GM12878 (cell line): Measurements from ENCODE around the gene KCTD16. TPM values are rescaled to one million over a fixed set of nuclear protein-coding genes. Genes with fewer than 3 reads are reported as not detected.

Experiments
- ATAC-seq: fragments of 200-7000 bp; cut with Tn5 transposase; 3 replicates; pipeline ENCODE4 v1.9.1; 2020; ENCODE audit warnings: mild to moderate bottlenecking, moderate library complexity
- BruUV-seq: library from RNA; stranded (reverse); fragments of 400-500 nt; replicated peaks from 2 replicates; lab custom pipeline; 2021; lab: Mats Ljungman, UMichigan
- CTCF ChIA-PET: fragments of 300-600 bp; sonication (Branson Sonifier 250); formaldehyde crosslinking; extraction: SDS; loops from one replicate; lab custom pipeline; 2021; ENCODE audit warnings: inconsistent platforms; lab: Yijun Ruan, JAX
- POLR2A ChIA-PET: fragments of 350-600 bp; formaldehyde crosslinking; extraction: SDS; loops from one replicate; lab custom pipeline; 2021; ENCODE audit warnings: inconsistent platforms; lab: Charles Lee
- RAD21 ChIA-PET: fragments of 300-600 bp; sonication (Branson Sonifier 250); formaldehyde crosslinking; loops from one replicate; lab custom pipeline; 2023; ENCODE audit warnings: antibody characterized with exemption; ENCODE audit not compliant: unreplicated experiment; lab: Charles Lee
- SMC1A ChIA-PET: fragments of 300-600 bp; sonication (Branson Sonifier 250); formaldehyde crosslinking; loops from one replicate; lab custom pipeline; 2023; ENCODE audit not compliant: unreplicated experiment, uncharacterized antibody; lab: Charles Lee
- DNase-seq: peaks from one replicate; pipeline ENCODE4 v3.0.0-alpha.2; 2011; ENCODE audit warnings: low read depth, low spot score
- FAIRE-seq: peaks from 3 replicates; lab custom pipeline; 2011; peaks lifted over from hg19 to GRCh38; lab: Jason Lieb, UNC
- H2AFZ ChIP-seq: 2 replicates; pipeline ENCODE4 v1.6.0; 2011; ENCODE audit warnings: low read depth, low read length, control low read depth; ENCODE audit not compliant: control insufficient read depth
- H3K27ac ChIP-seq: 2 replicates; pipeline ENCODE4 v1.5.1; 2011; ENCODE audit warnings: control low read depth; ENCODE audit not compliant: control insufficient read depth, insufficient read depth
- H3K27me3 ChIP-seq, 2 experiments: replicated peaks in 1 of 2; 2 replicates each; pipeline versions ENCODE4 v1.6.0 to v1.6.1; 2011; ENCODE audit warnings: low read length in 1 of 2; ENCODE audit not compliant: control insufficient read depth in 2 of 2, insufficient read depth in 2 of 2
- H3K36me3 ChIP-seq, 2 experiments: 2 replicates each; pipeline ENCODE4 v1.5.1; 2011; ENCODE audit warnings: low read length in 1 of 2; ENCODE audit not compliant: control insufficient read depth in 2 of 2, insufficient read depth in 2 of 2
- H3K4me1 ChIP-seq: 2 replicates; pipeline ENCODE4 v1.6.1; 2011; ENCODE audit warnings: mild to moderate bottlenecking, low read length, moderate library complexity, mixed read lengths; ENCODE audit not compliant: control insufficient read depth, insufficient read depth
- H3K4me2 ChIP-seq: 2 replicates; pipeline ENCODE4 v1.6.0; 2011; ENCODE audit warnings: control low read depth; ENCODE audit not compliant: control insufficient read depth, insufficient read depth
- H3K4me3 ChIP-seq: fragments of 200-600 bp; sonication (generic); 2 replicates; pipeline ENCODE4 v1.5.1; 2016
- H3K79me2 ChIP-seq: 2 replicates; pipeline ENCODE4 v1.6.0; 2011; ENCODE audit warnings: low read length; ENCODE audit not compliant: control insufficient read depth, insufficient read depth
- H3K9ac ChIP-seq: 2 replicates; pipeline ENCODE4 v1.8.0; 2011; ENCODE audit warnings: low read length, control low read depth, mixed read lengths; ENCODE audit not compliant: control insufficient read depth, insufficient read depth
- H3K9me3 ChIP-seq: replicated peaks from 3 replicates; pipeline ENCODE4 v1.5.1; 2011; ENCODE audit warnings: mild to moderate bottlenecking, low read length; ENCODE audit not compliant: control insufficient read depth, insufficient read depth
- H4K20me1 ChIP-seq: 2 replicates; pipeline ENCODE4 v1.6.0; 2011; ENCODE audit not compliant: control insufficient read depth, insufficient read depth
- ETV6 ChIP-seq, 2 experiments: fragments of 450-650 bp in 1 of 2; IDR thresholded peaks in 1 of 2; conservative IDR thresholded peaks in 1 of 2; 2 replicates each; pipeline ENCODE4 v1.6.1; 2014; ENCODE audit warnings: antibody characterized with exemption in 1 of 2, borderline replicate concordance in 1 of 2, low read depth in 1 of 2, mild to moderate bottlenecking in 1 of 2, moderate library complexity in 1 of 2
- REST ChIP-seq: IDR thresholded peaks from 2 replicates; pipeline ENCODE4 v1.6.1; 2012; ENCODE audit warnings: mild to moderate bottlenecking, low read depth, low read length
- WRNIP1 ChIP-seq: IDR thresholded peaks from 2 replicates; pipeline ENCODE4 v1.6.1; 2011; ENCODE audit warnings: low read depth, low read length, improper control_type of control experiment, borderline replicate concordance
- YBX1 ChIP-seq: fragments of 450-650 bp; IDR thresholded peaks from 2 replicates; pipeline ENCODE4 v1.6.1; 2016; ENCODE audit warnings: antibody characterized with exemption
- WGBS: methylation state at CpG from one replicate; pipeline ENCODE4 v1.1.6; 2016; ENCODE audit warnings: low lambda C conversion rate; ENCODE audit not compliant: insufficient replicate concordance, insufficient coverage; ENCODE audit errors: missing lambda C conversion rate; 5-methylcytosine and 5-hydroxymethylcytosine counted together
- in situ Hi-C: fragments of 300-500 bp; cut with MboI; formaldehyde crosslinking; loops from 9 replicates; pipeline ENCODE4 v1.14.3; 2018; ENCODE audit warnings: mixed read lengths
- intact Hi-C: fragments of 100-400 bp; cut with micrococcal nuclease; formaldehyde crosslinking; loops from one replicate; pipeline ENCODE4 v1.14.2; 2022; ENCODE audit not compliant: unreplicated experiment
- polyA plus RNA-seq, 11 experiments: library from polyadenylated mRNA; depleted of rRNA in 4 of 11; unstranded in 6 of 11; stranded (reverse) in 5 of 11; fragments of >200 nt; fragmentation: Nextera tagmentation in 4 of 11; fragmentation: Illumina TruSeq in 1 of 11; extraction: Ambion mirVana in 4 of 11; extraction: Trizol in 1 of 11; gene quantifications; 1 replicate in 1 of 11; 2 replicates in 10 of 11; pipeline versions ENCODE4 v1.2.1 to v1.2.3, GENCODE V29; 2011 to 2016; ENCODE audit warnings: inconsistent platforms in 2 of 11, missing spikeins in 2 of 11, low read depth in 1 of 11
- total RNA-seq, 4 experiments: library from RNA; depleted of rRNA in 3 of 4; stranded (reverse); fragments of >200 nt in 3 of 4; fragmentation: Illumina TruSeq in 1 of 4; extraction: Trizol in 1 of 4; gene quantifications; 2 replicates each; pipeline versions ENCODE4 v1.2.1 to v1.2.3, GENCODE V29; 2013 to 2021

KCTD16 gene
- total and polyA plus RNA-seq, 10 of the 15 experiments (the other 5 are each of a cell fraction or from before 2014, with no cell fraction given) = 0.03 to 0.10 (median 0.06) TPM; not detected in 3

- RAD21 ChIA-PET = no interaction called here
These were observed 65.8 kb downstream of the KCTD16 start for GRCh38 chr5:144236499-144236898.

GRCh38 chr5:144237851-144238250 lies 67.2 kb downstream of the KCTD16 start:
- no peaks in the 10 kb centered on the region for H3K9me3 ChIP-seq
- TF ChIP-seq YBX1 (no peak), ETV6 (conservative IDR thresholded peaks at IDR 0.05 in 1 of 2, IDR thresholded peaks at IDR 0.05 in 1 of 2; ENCODE audit: borderline replicate concordance in 1 of 2, low read depth in 1 of 2) (no peak), REST (no peak)
- ChIA-PET CTCF (no interaction called here), POLR2A (no interaction called here), SMC1A (no interaction called here), RAD21 (no interaction called here)
- H2AFZ ChIP-seq = no peak overlapping the region
- BruUV-seq = no TSS peak
- no peaks in the 10 kb centered on the region for H3K4me1 ChIP-seq
- 2% methylated on average over 2 of the region's 2 CpGs for WGBS
- ATAC-seq (no peak), DNase-seq (no peak), FAIRE-seq (no peak)
- H3K9ac ChIP-seq = no peak overlapping the region
- no peak overlapping the region for H3K4me2 ChIP-seq
- no peak overlapping the region for H3K4me3 ChIP-seq
- no peaks in the 10 kb centered on the region for H3K79me2 ChIP-seq
- H4K20me1 ChIP-seq = no peaks in the 10 kb centered on the region
- H3K36me3 ChIP-seq = no peaks in the 10 kb centered on the region
- no peaks in the 10 kb centered on the region; a peak in 1 of 4 replicates for H3K27me3 ChIP-seq
- intact Hi-C loops = no loop called here
- no peak overlapping the region for H3K27ac ChIP-seq
- in situ Hi-C loops = no loop called here

More at GRCh38 chr5:144236499-144236898, 65.8 kb downstream of the KCTD16 start:
- POLR2A ChIA-PET = no interaction called here
- H4K20me1 ChIP-seq = no peaks in the 10 kb centered on the region
- no TSS peak for BruUV-seq
- intact Hi-C loops = no loop called here
- no peak overlapping the region for H3K9ac ChIP-seq
- no peak overlapping the region for H2AFZ ChIP-seq
- SMC1A ChIA-PET = no interaction called here
- DNase-seq (no peak), FAIRE-seq (no peak), ATAC-seq (no peak)
- H3K27me3 ChIP-seq = no peaks in the 10 kb centered on the region; a peak in 1 of 4 replicates
- H3K36me3 ChIP-seq = no peaks in the 10 kb centered on the region
- no peak overlapping the region for H3K4me3 ChIP-seq
- CTCF ChIA-PET = no interaction called here
- H3K79me2 ChIP-seq = no peaks in the 10 kb centered on the region
- in situ Hi-C loops = no loop called here
- no peak overlapping the region for H3K27ac ChIP-seq
- H3K9me3 ChIP-seq = no peaks in the 10 kb centered on the region
- no peaks in the 10 kb centered on the region for H3K4me1 ChIP-seq
- WGBS = 0% methylated on average over 2 of the region's 2 CpGs
- TF ChIP-seq WRNIP1 = no peak
- TF ChIP-seq, all 136 proteins: peak for 0
- H3K4me2 ChIP-seq = no peak overlapping the region
